Panc1 (cell line): Measurements from ENCODE around the gene CDK11A. TPM values are rescaled to one million over a fixed set of nuclear protein-coding genes. Genes with fewer than 3 reads are reported as not detected.
"Not testable (repeated sequence)": the region's sequence is repeated elsewhere in the genome, so short reads cannot be mapped to it uniquely, and the experiment has no call there.

Experiments used
- ATAC-seq: fragments of 200-7000 bp; cut with Tn5 transposase; 2 replicates; pipeline ENCODE4 v1.9.1; 2020; ENCODE audit warnings: mild to moderate bottlenecking, moderate library complexity
- BruUV-seq: library from RNA; stranded (reverse); fragments of 400-500 nt; replicated peaks from 2 replicates; lab custom pipeline; 2021; lab: Mats Ljungman, UMichigan
- CTCF ChIA-PET: fragments of 300-600 bp; sonication (Branson Sonifier 250); formaldehyde crosslinking; loops from one replicate; lab custom pipeline; 2022; ENCODE audit warnings: antibody characterized with exemption; lab: Charles Lee
- POLR2A ChIA-PET: fragments of 300-600 bp; sonication (Branson Sonifier 250); formaldehyde crosslinking; loops from one replicate; lab custom pipeline; 2022; ENCODE audit warnings: antibody characterized with exemption; lab: Charles Lee
- DNase-seq: peaks from one replicate; pipeline ENCODE4 v3.0.0-alpha.2; 2010; ENCODE audit warnings: low read depth, low spot score
- H3K27ac ChIP-seq: 2 replicates; pipeline ENCODE4 v1.5.1; 2011; ENCODE audit warnings: mild to moderate bottlenecking, low read length, inconsistent platforms
- H3K27me3 ChIP-seq: fragments of 200-500 bp; sonication (Bioruptor generic); 2 replicates; pipeline ENCODE4 v1.6.0; 2014; ENCODE audit warnings: low read length, inconsistent platforms; ENCODE audit not compliant: control insufficient read depth, insufficient read depth
- H3K36me3 ChIP-seq: fragments of 200-500 bp; sonication (Bioruptor generic); 2 replicates; pipeline ENCODE4 v1.5.1; 2014; ENCODE audit warnings: inconsistent platforms, mild to moderate bottlenecking, low read length, moderate library complexity; ENCODE audit not compliant: control insufficient read depth, insufficient read depth
- H3K4me1 ChIP-seq: 2 replicates; pipeline ENCODE4 v1.5.1; 2011; ENCODE audit warnings: inconsistent platforms, mild to moderate bottlenecking, low read length, moderate library complexity; ENCODE audit not compliant: control insufficient read depth, insufficient read depth
- H3K4me3 ChIP-seq, 2 experiments: 2 replicates each; pipeline ENCODE4 v1.5.1; 2011 to 2012; ENCODE audit warnings: low read depth in 2 of 2, low read length in 2 of 2, mild to moderate bottlenecking in 2 of 2, inconsistent platforms in 1 of 2, moderate library complexity in 1 of 2
- H3K9me3 ChIP-seq: fragments of 200-500 bp; sonication (Bioruptor generic); 2 replicates; pipeline ENCODE4 v1.5.1; 2014; ENCODE audit warnings: low read depth, mild to moderate bottlenecking, inconsistent platforms, low read length, moderate library complexity; ENCODE audit not compliant: control insufficient read depth, insufficient read depth
- CTCF ChIP-seq: fragments of 450-650 bp; IDR thresholded peaks from 2 replicates; pipeline ENCODE4 v1.5.1; 2017; ENCODE audit warnings: mild to moderate bottlenecking
- POLR2AphosphoS5 ChIP-seq: IDR thresholded peaks from 2 replicates; pipeline ENCODE4 v1.6.1; 2012; ENCODE audit warnings: mild to moderate bottlenecking, low read depth, low read length, moderate library complexity
- SIN3A ChIP-seq: IDR thresholded peaks from 2 replicates; pipeline ENCODE4 v1.6.1; 2012; ENCODE audit warnings: low read depth, mild to moderate bottlenecking, low read length, moderate library complexity, borderline replicate concordance; ENCODE audit not compliant: insufficient read depth
- TCF7L2 ChIP-seq: IDR thresholded peaks from 2 replicates; pipeline ENCODE4 v1.6.1; 2011; ENCODE audit warnings: mild to moderate bottlenecking, low read depth, low read length, inconsistent platforms
- in situ Hi-C: cut with HindIII; loops from 2 replicates; pipeline ENCODE4 v1.10.0; 2016; ENCODE audit warnings: low sequenced_read_pairs, low pct_unique_long_range_greater_than_20kb
- intact Hi-C: fragments of 100-400 bp; cut with micrococcal nuclease; formaldehyde crosslinking; loops from one replicate; pipeline ENCODE4 v1.10.0; 2022; ENCODE audit not compliant: unreplicated experiment
- total RNA-seq: library from RNA; stranded (reverse); gene quantifications from one replicate; pipeline ENCODE4 v1.2.1, GENCODE V29; 2021; ENCODE audit not compliant: unreplicated experiment
- TF ChIP-seq, protein P1 (sequence below), 2 experiments: IDR thresholded peaks; 2 replicates each; pipeline ENCODE4 v1.6.1; 2011 to 2012; ENCODE audit warnings: low read depth in 2 of 2, control low read depth in 1 of 2, low read length in 1 of 2, mild to moderate bottlenecking in 1 of 2, moderate library complexity in 1 of 2; ENCODE audit not compliant: insufficient read depth in 1 of 2

CDK11A gene
- total RNA-seq, 1 experiment from 2014 or later = 83.6 TPM

DNA sequence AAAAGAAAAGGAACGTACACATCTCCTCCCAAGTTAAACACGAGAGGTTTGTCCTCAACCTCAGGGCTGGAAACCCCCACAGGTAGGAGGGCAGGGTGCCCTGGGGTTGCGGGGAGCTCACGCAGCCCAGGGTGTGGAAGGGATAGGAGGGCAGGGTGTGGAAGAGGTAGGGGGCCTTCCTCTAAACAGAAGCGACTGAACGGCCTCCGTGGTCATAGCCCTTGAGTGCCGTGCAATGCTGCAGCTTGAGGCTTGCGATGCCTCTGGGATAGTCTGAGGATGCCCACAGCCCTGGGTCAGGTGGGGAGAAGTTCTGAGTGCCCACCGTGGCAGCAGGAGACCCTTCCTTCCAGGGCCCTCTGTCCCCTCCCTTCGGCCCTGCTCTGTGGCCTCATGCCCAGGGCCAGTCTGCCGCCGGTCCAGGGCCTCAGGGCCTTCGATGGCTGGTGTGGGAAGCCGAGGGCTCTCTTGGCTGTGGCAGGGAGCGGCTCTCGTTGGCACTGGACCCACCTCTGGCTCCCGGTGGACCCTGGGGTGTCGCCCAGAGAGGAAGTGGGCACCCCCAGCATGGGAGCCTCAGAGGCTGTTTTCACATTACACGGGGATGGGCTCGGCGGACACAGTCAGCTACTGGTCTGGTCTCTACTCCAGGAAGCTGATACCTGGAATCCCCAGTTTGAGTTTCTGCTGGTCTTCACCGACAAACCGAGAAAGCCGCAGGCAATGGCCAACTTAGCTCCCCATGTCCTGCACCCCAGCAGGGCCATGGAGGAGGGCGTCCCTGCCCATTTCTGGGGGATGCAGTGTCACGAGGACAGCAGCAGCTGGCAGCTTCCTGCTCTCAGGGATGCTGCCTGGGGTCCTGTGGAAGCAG lies 59.0 kb downstream of the CDK11A start:
- TF ChIP-seq TCF7L2 (no peak), SIN3A (no peak), CTCF (no peak), POLR2AphosphoS5 (no peak)
- TF ChIP-seq, protein P1, sequence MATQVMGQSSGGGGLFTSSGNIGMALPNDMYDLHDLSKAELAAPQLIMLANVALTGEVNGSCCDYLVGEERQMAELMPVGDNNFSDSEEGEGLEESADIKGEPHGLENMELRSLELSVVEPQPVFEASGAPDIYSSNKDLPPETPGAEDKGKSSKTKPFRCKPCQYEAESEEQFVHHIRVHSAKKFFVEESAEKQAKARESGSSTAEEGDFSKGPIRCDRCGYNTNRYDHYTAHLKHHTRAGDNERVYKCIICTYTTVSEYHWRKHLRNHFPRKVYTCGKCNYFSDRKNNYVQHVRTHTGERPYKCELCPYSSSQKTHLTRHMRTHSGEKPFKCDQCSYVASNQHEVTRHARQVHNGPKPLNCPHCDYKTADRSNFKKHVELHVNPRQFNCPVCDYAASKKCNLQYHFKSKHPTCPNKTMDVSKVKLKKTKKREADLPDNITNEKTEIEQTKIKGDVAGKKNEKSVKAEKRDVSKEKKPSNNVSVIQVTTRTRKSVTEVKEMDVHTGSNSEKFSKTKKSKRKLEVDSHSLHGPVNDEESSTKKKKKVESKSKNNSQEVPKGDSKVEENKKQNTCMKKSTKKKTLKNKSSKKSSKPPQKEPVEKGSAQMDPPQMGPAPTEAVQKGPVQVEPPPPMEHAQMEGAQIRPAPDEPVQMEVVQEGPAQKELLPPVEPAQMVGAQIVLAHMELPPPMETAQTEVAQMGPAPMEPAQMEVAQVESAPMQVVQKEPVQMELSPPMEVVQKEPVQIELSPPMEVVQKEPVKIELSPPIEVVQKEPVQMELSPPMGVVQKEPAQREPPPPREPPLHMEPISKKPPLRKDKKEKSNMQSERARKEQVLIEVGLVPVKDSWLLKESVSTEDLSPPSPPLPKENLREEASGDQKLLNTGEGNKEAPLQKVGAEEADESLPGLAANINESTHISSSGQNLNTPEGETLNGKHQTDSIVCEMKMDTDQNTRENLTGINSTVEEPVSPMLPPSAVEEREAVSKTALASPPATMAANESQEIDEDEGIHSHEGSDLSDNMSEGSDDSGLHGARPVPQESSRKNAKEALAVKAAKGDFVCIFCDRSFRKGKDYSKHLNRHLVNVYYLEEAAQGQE (IDR thresholded peaks at IDR 0.05; ENCODE audit: insufficient read depth in 1 of 2, low read depth in 2 of 2, low read length in 1 of 2) = no peak
- in situ Hi-C loops = no loop called here
- CTCF ChIA-PET = interaction anchor here (1.0 kb wide), 1 partner anchor 13 kb away, joined by 4 read pairs; no protein-coding TSS in a partner anchor
- POLR2A ChIA-PET = no interaction called here
- peaks cover 2% of the 10 kb centered on the region; the same call in 1 of the 2 replicates for H3K36me3 ChIP-seq
- H3K9me3 ChIP-seq = no peaks in the 10 kb centered on the region
- intact Hi-C loops = no loop called here
- no peaks in the 10 kb centered on the region for H3K27me3 ChIP-seq
- H3K27ac ChIP-seq = no peak overlapping the region
- H3K4me1 ChIP-seq = no peaks in the 10 kb centered on the region
- no peak for DNase-seq
- no peak overlapping the region for H3K4me3 ChIP-seq
- peak; percentile 5; the same call in 1 of the 2 replicates for ATAC-seq
- BruUV-seq = no TSS peak

DNA sequence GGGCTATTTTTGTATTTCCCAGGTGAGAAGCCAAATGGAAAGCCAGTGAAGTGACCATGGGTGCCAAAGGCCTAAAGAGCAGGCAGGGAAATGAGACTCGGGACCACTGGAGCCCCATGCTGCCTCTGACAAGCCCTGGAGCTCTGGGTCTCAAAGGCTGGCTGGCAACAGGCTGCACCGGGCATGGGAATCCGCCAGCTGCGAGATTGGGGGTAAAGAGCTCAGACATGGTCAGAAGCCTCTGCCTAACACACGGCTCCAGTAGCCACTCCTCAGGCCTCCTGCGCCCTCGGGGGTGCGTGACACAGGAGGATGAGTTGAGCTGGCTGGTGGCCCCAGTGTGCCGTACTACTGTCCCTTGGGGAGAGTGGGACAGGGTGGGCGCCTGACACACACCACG lies 59.8 kb downstream of the CDK11A start:
- H3K4me1 ChIP-seq, H3K27me3 ChIP-seq, H3K27ac ChIP-seq, intact Hi-C loops, H3K36me3 ChIP-seq, in situ Hi-C loops, H3K9me3 ChIP-seq, DNase-seq, ATAC-seq, BruUV-seq, CTCF ChIA-PET, H3K4me3 ChIP-seq, POLR2A ChIA-PET: not testable (repeated sequence)

DNA sequence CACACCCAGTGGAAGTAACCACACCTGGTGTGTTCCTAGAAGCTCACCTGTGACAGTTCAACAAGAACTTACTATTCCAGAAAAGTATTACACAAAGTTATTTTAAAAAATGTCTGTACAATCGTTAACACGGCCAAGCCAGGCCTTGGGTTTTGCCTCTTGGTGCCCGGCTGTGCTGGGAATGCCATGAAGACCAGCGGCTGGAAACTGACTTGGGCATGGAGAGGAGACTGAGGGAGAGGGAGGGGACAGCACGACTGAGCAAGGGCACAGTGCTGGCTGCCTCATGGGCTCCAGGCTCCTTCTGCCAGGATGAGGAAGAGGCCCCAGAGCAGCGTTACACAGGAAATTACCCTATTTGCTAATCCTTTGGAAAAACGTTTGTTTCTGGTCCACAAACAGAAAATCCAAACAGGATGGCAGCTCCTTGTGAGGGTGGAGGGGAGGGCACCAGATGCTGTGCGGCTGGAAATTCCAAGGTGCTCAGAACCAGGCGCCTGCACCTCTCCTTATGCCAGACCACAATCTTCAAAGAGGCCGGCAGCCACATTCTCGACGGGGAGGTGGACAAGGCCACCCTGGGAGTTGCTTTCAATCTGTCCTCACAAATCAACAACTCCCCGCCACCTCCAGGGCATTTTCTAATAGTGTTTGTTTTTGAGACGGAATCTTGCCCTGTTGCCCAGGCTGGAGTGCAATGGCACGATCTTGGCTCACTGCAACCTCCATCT lies 61.2 kb downstream of the CDK11A start:
- H3K4me1 ChIP-seq, in situ Hi-C loops, CTCF ChIA-PET, H3K27ac ChIP-seq, ATAC-seq, POLR2A ChIA-PET, H3K36me3 ChIP-seq, BruUV-seq, intact Hi-C loops, H3K4me3 ChIP-seq, H3K27me3 ChIP-seq, DNase-seq, H3K9me3 ChIP-seq: not testable (repeated sequence)

- CTCF ChIA-PET, intact Hi-C loops, H3K36me3 ChIP-seq, H3K27ac ChIP-seq, ATAC-seq, in situ Hi-C loops, H3K4me3 ChIP-seq, H3K9me3 ChIP-seq, POLR2A ChIA-PET, H3K4me1 ChIP-seq, DNase-seq, H3K27me3 ChIP-seq, BruUV-seq: not testable (repeated sequence)
Observed at GRCh38 chr1:1662392-1662791, 61.8 kb downstream of the CDK11A start.
